NCI-H2196 treated with DMSO at 0.1 percent for 48 hours (cell line): Measurements from ENCODE around the gene PNPLA8.
"Not testable (repeated sequence)": the region's sequence is repeated elsewhere in the genome, so short reads cannot be mapped to it uniquely, and the experiment has no call there.

Source experiments
- DNase-seq: peaks from one replicate; lab custom pipeline; 2025; ENCODE audit not compliant: unreplicated experiment; lab: John Stamatoyannopoulos, UW

PNPLA8 gene, protein sequence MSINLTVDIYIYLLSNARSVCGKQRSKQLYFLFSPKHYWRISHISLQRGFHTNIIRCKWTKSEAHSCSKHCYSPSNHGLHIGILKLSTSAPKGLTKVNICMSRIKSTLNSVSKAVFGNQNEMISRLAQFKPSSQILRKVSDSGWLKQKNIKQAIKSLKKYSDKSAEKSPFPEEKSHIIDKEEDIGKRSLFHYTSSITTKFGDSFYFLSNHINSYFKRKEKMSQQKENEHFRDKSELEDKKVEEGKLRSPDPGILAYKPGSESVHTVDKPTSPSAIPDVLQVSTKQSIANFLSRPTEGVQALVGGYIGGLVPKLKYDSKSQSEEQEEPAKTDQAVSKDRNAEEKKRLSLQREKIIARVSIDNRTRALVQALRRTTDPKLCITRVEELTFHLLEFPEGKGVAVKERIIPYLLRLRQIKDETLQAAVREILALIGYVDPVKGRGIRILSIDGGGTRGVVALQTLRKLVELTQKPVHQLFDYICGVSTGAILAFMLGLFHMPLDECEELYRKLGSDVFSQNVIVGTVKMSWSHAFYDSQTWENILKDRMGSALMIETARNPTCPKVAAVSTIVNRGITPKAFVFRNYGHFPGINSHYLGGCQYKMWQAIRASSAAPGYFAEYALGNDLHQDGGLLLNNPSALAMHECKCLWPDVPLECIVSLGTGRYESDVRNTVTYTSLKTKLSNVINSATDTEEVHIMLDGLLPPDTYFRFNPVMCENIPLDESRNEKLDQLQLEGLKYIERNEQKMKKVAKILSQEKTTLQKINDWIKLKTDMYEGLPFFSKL

DNA sequence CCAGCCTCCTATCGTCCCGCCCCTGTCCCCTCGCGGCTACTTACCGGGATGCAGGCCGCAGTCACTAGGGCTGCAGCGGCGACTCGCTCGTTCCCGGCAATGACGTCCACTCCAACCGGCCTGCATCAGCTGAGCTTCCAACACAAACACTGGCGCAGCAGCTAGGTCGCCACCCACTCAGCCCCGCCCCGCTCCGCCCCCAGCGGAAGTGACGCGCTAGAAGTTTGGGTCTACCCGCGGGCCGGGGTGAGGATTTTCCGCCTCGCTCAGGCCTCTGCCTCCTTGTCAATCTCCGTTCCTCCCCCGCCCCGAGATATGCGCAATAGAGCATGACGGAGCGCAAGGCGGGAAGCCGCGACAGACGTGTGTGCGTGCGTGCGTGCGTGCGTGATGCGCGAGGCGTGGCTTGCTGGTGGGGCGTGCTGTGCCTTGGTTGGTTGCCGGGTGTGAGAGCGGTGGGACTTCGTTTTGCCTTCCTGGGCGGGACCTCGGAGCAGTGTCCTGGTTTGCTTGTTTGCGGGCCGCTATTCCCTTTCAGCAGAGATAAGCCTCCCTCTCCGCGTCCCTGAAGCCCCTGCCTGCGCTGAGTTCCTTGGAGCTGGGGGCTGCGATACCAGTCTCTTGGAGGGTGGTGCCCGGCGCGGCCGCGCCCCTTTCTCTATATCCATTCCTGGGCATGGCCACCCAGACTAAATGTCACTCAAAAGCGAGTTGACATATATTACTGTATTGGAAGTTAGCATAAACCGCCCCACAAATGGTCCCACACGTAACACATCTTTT, at the start of gene PNPLA8:
TSS of gene PNPLA8 (minus strand) at position 151 of the 783 bp plus-strand sequence. CDS start 10,644 bp downstream, outside the sequence.
- DNase-seq = peak; percentile 97

DNA sequence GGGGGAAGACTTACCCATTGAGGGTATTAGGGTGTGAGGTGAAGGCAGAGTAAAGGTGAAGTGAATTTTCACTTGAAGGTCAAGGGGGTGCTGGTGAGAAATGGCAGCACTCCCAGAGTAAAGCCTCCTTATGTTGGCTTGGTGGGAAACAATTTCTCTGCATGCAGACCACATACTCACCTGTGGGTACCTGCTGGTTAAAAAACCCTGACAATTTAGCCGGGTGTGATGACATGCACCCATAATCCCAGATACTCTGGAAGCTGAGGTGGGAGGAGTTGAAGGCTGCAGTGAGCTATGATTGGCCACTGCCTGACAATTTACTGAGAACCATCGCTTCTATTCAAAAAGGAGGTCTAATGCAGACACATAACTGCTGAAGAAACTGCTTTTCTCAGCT, 49.2 kb upstream of the PNPLA8 start:
- no peak for DNase-seq

DNA sequence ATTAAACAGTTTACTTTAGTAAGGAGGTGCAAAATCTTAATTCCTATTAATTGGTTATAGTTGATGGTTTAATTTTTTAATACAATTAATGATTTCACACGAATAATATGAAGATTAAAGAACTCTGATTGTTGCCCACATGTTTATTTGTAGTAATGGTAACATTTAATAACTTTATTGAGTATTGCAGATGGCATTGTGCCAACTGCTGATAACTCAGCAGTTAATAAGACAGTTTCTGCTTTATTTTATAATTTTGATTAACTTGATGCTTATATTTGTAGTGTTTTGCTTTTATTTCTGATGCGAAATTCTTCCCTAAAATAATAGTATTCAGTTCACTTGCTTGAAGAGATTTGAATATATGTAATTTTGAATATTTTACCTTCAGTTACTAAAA, 46.5 kb upstream of the PNPLA8 start:
- DNase-seq = no peak

DNA sequence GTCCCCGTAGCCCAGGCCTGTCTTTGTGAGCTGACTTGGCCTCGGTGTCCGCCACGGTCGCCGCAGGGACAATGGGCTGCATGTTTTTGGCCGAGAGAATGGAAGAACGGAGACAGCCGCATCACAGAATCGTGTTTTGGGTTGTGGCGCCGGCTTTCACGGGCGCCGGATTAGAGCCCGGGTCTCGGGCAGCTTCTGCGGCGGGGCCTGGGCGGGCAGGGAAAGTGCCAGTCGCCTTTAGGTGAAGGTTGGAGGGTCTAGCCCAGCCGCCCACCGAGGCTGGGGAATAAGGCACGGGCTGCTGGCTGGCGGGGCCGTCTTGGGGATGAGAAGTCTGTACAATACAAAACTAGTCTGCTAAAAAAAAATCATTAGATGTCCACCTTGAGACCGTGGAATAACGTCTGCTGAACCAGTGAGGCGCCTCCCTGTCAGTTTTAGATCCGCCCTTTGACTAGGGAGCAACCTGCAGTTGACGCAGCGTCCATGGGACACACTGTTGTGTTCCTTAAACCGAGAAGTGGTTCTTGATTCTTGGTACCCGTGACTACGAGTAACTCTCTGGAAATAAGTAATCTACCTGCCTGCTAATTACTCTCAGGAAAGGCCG, 44.3 kb upstream of the PNPLA8 start:
- DNase-seq = no peak

DNA sequence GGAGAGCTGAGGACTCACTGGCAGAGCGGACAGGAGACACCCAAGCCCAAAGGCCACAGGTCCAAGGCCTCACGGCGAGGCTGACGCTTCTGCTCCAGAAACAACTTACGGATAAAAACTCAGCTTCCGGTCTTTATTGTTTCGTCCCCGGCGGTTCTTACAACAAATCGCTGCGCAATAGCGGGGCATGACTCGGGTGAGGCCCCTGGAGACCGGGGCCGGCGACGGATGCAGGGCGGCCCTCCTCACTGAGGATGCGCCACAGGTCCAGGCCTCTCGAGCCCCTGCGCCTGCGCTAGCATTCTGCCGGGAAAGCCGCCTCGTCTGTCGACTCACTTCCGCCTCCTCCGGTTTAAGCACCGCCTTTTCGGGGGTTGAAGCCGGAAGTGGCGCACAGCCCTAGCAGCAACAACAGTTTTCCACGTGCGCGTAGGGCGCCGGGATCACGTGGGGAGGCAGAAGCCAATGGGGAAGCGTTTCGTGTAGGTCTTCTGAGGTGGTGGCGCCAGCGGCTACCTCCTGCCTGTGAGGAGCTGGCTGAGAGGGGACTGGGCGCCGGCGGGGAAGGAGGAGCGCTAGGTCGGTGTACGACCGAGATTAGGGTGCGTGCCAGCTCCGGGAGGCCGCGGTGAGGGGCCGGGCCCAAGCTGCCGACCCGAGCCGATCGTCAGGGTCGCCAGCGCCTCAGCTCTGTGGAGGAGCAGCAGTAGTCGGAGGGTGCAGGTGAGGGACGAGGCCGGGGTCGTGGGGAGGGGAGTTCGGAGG, 43.6 kb upstream of the PNPLA8 start, which contains the start of the genes DNAJB9 and THAP5:
TSS of gene DNAJB9 (plus strand) at position 494 of the 765 bp plus-strand sequence. CDS start 1,853 bp downstream, outside the sequence.
TSS of gene THAP5 (minus strand) at position 326 of the 765 bp plus-strand sequence. CDS start at position 189, 137 bp downstream.
- DNase-seq = peak; percentile 98

DNA sequence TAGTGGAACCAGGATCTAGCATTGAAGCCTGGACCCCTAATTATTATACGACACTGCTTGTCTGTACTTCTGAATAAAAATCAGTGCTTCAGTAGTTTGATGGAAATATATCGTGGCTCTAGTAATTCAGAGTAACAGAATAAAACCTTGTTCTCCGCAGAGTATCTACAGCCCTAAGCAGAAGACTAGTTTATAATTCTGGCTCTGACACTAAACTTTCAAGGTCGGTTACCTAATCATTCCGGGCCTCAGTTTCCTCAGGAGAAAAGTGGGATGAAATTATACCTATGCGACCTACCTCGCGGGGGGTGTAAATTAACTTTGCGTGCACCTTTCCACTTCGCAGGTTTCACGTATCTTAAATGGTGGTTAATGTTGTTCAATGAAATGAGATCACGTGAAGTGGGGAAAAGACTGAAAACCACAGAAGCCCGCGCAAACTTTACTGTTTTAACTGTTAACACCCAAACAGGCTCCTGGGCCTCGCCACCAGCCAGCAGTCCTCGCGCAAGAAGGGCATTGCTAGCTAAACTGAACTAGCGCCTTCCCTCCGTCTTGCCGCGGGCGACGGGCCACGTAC, 43.0 kb upstream of the PNPLA8 start:
- DNase-seq = no peak

DNA sequence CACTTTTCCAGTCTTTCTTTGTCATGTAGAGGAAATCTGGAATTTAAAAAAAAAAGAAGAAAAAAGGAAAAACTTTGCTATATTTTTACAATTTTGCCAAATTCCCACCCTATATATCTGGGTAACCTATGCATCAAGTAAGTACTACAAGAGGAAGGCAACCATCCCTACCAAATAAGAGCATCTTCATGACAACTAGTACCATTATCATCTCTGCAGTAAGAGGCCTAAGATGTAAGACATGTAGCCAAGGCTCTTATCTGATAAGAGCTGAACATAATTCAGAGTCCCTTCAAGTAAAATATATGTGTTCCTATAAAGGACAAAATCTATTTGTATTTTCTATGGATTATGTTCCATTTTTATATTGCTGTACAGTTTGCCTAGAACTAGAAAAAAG, 40.1 kb upstream of the PNPLA8 start:
- no peak for DNase-seq

DNA sequence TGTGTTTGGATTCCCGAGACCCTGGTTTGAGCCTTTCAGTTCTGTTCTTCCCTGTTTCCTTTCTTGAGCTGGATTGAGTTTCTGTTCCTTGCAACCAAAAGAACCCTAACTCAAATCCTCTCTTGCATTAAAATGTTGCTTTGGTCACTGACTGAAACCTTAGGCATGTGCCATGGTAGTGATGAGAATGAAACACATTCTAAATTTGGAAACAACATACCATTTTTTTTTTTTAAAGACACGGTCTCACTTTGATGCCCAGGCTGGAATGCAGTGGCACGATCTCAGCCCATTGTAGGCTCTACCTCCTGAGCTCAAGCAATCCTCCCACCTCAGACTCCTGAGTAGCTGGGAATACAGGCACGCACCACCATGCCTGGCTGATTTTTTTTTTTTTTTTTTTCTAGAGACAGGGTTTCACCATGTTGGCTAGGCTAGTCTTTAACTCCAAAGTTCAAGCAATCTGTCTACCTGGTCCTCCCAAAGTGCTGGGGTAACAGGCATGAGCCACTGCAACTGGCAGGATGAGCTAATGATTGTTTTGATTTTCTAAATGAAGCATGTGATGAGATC, 35.2 kb upstream of the PNPLA8 start:
- no peak for DNase-seq

DNA sequence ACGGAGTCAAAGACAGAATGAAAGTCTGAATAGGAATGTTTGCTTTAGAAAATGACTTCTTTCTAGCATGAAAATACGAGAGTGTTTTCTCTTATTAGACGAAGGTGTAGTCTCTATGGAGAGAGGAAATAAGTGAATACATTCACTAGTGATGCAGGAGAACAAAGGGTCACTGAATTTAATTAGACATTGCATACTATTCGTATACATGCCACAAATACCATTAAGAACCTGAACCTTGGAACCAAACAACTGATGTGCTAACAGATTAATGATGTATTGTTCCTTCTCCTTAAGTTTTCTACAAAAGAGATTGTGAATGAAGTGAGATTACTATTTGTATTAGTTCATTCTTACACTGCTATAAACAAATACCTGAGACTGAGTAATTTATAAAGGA, 33.3 kb upstream of the PNPLA8 start:
- no peak for DNase-seq

DNA sequence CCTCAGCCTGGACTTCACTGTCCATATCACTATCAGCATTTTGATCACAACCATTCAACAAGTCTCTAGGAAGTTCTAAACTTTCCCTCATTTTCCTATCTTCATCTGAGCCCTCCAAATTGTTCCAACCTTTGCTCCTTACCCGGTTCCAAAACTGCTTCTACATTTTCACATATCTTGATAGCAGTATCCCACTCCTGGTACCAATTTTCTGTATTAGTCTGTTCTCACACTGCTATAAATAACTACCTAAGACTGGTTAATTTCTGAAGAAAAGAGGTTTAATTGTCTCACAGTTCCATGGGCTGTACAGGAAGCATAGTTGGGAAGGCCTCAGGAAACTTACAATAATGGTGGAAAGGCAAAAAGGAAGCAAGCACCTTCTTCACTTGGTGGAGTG, 31.7 kb upstream of the PNPLA8 start:
- DNase-seq = no peak

DNA sequence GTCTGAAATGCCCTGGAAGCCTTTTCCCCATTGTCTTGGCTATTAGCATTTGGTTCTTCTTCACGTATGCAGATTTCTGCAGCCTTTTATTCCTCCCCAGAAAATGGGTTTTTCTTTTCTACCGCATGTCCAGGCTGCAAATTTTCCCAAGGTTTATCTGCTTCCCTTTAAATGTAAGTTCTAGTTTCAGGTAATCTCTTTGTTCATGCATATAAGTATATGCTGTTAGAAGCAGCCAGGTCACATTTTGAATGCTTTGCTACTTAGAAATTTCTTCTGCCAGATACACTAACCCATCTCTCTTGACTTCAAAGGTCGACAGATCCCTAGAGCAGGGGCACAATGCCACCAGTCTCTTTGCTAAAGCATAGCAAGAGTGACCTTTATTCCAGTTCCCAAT, 31.3 kb upstream of the PNPLA8 start:
- no peak for DNase-seq

DNA sequence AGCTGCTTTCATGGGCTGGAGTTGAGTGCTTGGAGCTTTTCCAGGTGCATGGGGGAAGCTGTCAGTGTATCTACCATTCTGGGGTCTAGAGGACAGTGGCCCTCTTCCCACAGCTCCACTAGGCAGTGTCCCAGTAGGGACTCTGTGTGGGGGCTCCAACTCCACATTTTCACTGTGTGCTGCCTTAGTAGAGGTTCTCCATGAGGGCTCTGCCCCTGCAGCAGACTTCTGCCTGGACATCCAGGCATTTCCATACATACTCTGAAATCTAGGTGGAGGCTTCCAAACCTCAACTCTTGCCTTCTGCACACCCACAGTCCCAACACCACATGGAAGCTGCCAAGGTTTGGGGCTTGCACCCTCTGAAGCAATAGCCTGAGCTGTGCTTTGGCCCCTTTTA, 30.7 kb upstream of the PNPLA8 start:
- DNase-seq = not testable (repeated sequence)

DNA sequence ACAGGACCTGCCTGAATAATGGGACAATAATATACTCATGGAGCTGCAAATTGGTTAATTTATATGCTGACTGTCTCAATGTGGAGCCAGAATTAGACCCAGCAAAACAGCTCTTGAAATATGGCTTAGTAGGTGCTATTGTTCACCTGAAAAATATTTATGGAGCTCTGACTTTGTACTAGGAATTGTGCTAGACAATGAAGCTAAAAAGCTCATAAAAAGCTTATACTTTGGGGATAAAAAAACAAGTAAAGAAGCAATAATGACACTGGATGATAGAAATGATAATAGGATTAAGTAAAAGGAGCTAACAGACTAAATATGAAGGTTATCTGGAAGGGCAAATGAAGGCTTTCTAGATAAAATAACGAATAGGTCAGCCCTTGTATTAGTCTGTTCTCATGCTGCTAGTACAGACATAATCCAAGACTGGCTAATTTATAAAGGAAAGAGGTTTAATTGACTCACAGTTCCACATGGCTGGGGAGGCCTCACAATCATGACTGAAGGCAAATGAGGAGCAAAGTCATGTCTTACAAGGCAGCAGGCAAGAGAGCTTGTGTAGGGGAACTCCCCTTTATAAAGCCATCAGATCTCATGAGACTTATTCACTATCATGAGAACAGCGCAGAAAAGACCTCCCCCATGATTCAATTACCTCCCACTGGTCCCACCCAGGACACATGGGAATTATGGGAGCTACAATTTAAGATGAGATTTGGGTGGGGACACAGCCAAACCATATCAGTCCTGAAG, 22.4 kb upstream of the PNPLA8 start:
- not testable (repeated sequence) for DNase-seq

DNA sequence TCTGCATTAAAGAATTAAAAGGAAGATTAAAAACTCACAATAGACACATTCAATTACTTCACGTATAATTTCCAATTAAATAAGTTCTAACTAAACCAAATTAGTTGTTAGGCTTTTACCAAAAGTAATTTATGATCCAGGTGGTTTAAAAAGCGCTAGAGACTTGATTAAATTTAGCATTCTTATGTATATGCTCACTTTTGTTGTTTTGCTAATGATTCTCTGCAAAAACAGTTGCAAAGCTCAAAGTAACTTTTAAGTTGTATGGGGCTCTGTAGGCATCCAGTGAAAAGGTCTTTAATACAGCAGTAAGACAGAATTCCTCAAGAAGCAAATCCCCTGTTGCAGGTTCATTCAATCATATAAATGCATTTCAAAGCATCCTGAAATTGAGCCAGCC, 15.5 kb upstream of the PNPLA8 start:
- DNase-seq = no peak

DNA sequence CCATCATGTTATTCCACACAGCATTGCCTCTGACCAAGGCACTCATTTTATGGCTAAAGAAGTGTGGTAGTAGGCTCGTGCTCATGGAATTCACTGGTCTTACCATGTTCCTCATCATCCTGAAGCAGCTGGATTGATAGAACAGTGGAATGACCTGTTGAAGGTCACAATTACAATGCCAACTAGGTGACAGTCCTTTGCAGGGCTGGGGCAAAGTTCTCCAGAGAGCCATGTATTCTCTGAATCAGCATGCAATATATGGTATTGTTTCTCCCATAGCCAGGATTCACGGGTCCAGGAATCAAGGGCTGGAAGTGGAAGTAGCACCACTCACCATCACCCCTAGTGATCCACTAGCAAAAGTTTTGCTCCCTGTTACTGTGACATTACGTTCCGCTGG, 12.8 kb upstream of the PNPLA8 start:
- not testable (repeated sequence) for DNase-seq

DNA sequence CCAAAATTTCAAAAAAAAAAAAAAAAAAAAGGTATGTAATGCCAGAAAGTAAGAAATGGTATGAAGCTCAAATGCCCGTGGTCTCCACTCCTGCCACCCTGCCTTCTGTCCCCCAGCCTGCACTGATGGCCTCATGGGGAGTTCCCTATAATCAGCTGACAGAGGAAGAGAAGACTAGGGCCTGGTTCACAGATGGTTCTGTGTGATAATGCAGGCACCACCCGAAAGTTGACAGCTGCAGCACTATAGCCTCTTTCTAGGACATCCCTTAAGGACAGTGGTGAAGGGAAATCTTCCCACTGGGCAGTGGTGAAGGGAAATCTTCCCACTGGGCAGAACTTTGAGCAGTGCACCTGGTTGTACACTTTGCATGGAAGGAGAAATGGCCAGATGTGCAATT, 12.3 kb upstream of the PNPLA8 start:
- DNase-seq = not testable (repeated sequence)

DNA sequence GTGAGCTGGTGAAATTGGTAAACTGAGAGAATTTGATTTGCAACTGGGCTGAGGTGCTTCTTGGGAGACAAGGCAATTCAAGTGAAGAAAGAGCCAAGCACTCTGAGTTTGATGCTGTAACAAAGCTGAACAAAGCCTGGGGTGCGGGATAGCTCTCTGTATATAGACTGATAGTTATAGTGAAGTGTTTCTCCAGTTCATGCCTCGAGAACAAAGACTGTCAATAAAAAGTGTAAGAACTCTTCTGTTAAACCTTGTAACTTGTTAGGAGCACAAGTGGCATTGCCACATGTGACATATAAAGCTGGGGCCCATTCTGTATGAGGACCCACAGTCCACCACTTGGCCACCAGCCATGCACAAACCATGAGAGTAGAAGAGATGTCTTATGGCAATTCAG, 11.3 kb upstream of the PNPLA8 start:
- no peak for DNase-seq

DNA sequence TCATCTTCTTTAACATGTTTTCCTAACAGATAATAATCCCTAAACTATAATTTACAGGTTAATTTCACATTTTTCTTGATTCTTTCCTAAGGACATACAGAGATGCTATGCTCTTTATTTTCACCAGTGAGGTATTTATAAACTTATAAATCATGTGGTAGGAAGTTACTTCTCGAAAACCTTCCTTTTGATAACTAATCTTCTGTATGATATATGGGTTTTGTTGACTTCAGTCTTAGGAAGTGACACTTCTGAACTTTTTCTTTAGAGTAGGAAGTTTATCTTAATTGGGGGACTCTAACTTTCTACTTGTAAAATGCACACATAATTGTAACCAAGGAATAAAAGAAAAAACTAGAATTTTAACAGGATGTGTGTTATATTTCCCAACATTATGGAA, 9.8 kb upstream of the PNPLA8 start:
- DNase-seq = no peak

DNA sequence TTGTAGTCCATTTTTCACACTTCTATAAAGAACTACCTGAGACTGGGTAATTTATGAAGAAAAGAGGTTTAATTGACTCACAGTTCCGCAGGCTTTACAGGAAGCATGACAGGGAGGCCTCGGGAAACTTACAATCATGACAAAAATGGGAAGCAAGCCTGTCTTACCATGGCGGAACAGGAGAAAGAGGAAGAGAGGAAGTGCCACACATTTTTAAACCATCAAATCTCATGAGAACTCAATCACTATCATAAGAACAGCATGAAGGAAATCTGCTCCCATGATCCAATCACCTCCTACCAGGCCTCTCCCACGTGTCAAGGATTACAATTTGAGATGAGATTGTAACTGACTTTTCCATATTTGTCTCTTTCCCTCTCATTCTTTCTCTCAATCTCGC, 9.3 kb upstream of the PNPLA8 start:
- no peak for DNase-seq
